GM19397 (cell line): ENCODE data around the gene PIGBOS1.
"Not testable (repeated sequence)": the region's sequence is repeated elsewhere in the genome, so short reads cannot be mapped to it uniquely, and the experiment has no call there.

Source experiments
- ATAC-seq: cut with Tn5 transposase; IDR thresholded peaks from one replicate; pipeline ENCODE4 v1.9.1; 2021; ENCODE audit warnings: mild to moderate bottlenecking, moderate library complexity; ENCODE audit not compliant: unreplicated experiment

Gene PIGBOS1

GRCh38 chr15:55302801-55303200 is 16.1 kb downstream of the PIGBOS1 start:
- ATAC-seq, result not testable (repeated sequence)

DNA sequence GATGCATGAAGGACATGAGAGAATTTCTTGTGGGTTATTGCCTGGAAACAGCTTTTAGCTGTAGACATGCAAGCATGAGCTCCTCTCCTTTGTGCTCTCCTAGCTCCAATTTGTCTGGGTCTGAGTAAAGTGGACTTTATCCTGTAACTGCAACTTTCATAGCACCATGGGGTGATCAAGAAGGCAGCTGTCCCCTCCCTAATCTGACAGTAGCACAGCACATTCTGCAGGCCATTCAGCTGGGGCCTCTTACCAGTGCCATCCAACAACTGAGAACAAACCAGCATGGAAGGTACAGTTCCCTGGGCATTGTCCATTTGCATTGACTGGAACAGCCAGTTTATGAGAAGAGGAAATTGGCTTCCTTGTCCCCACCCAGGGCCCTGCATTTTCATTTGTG is 21.6 kb downstream of the PIGBOS1 start:
- ATAC-seq, result no peak

DNA sequence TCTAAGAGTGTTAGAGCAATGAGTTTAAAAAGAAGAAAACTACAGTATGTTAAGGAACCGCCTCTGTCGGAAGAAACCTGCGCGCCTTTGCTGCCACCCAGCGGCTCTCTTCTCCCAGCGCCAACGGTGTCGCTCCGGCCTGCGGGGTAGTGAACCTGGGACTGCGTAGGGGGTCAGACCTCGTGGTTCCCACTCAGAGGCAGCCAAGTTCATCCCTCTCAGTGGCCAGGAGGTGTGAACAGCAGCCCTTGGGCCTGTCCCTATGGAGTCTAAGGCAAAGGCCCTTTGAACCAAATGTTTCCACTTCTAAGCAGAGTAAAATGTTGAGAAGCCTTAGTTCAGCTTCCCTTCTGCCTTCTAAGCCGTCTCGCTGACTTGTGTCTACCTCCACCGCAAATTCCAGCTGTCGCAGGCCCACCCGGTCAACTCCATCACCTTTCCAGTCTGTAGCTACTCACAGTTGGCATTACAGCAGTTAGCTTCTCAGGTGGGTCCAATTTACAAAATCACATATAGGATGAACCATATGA is 28.3 kb downstream of the PIGBOS1 start:
- peak; percentile 71 for ATAC-seq

- peak; percentile 65 for ATAC-seq
Observed at GRCh38 chr15:55289746-55290527, 29.0 kb downstream of the PIGBOS1 start, which contains the start of gene RAB27A. Gene RAB27A (minus strand): TSS chr15:55289813. CDS start chr15:55234934, 54,879 bp downstream.

- peak; percentile 34 for ATAC-seq
Observed at GRCh38 chr15:55289011-55289745, 29.7 kb downstream of the PIGBOS1 start.

- no peak for ATAC-seq
Observed at GRCh38 chr15:55288006-55288717, 30.8 kb downstream of the PIGBOS1 start.

- ATAC-seq, result not testable (repeated sequence)
Observed at GRCh38 chr15:55286442-55287189, 32.3 kb downstream of the PIGBOS1 start.

- ATAC-seq, result no peak
Observed at GRCh38 chr15:55284426-55284825, 34.5 kb downstream of the PIGBOS1 start.

DNA sequence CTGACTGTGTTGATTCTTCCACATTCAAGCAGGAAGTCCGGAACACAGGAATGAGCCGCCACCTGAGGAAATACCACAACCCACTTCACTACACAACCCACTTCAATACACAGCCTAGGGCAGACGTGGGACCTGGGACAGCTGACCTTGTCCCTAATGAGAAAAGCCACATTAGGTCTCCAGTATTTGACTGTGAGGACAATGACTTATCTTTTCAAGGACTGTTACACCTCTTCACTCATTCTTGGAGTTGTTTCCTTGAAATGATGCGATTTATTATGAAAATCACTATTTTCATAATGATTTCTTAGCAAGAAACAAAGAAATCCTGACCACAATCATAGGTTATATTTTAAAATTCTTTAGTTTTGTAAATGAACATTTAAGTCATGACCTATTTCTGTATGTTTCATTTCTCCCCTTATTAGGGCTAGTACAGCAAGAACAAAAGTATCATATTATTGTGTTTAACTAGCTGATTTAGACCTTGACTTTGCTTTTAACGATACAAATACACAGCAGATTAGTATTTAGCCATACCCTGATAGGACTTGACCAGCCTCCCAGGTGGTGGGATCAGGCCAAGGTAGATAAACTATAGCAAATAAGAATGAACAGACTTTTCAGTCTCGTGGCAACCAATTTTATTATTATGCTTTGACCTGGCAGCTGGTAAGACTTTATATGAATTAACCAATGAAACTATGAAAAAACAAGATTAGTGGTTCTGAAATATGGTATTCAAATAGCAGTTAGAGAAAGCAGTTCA is 35.4 kb downstream of the PIGBOS1 start:
- ATAC-seq, result no peak

DNA sequence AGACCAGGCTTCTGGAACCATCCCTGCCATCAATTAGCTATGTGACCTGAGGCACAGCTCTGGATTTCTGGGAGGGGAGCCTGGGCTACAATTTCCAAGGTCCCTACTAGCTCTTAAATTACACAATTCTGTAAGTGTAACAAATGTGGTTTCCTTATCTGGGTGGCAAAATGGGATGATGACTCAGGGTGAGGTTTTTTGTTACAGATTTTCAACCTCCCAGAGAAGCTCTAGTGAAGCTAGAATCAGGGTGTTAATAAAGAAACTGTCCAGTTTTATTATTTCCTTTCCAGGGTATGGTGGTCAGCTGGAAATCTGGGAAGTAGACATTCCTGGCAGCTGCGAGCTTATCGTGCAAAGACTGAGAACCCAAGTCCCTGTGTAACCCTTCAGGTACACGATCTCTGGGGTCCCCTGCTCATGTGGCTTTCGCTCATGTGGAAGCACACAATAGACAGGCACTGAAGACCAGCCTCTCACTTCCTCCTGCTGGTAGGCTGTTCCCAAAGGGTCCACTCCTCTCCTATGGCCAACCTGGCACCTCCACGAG is 36.6 kb downstream of the PIGBOS1 start:
- ATAC-seq, result no peak

DNA sequence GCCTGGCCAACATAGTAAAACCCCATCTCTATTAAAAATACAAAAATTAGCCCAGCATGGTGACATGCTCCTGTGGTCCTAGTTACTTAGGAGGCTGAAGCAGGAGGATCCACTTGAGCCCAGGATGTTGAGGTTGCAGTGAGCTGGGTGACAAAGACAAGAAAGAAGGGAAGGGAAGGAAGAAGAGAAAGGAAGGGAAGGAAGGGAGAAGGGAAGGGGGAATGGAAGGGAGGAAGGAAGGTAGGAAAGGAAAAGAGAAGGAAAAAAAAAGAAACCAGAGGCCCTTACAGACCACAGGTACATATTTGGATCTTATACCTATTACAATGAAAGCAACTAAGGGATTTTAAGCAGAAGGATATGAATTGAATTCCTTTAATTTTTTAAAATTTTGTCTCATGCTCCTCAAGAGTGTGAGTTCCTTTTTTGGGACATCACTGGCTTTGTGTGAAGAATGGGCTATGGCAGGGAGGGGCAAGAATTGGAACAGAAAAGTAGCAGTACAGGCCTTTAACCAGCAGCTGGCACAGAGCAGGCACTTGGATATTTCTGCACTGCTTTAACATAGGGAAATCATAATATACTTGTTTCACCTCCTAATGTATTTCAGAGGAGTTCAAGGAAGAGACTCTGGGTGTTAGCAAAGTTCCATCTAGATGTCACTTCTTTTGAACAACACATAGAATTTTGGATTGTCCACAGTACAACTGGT is 37.2 kb downstream of the PIGBOS1 start:
- no peak for ATAC-seq

DNA sequence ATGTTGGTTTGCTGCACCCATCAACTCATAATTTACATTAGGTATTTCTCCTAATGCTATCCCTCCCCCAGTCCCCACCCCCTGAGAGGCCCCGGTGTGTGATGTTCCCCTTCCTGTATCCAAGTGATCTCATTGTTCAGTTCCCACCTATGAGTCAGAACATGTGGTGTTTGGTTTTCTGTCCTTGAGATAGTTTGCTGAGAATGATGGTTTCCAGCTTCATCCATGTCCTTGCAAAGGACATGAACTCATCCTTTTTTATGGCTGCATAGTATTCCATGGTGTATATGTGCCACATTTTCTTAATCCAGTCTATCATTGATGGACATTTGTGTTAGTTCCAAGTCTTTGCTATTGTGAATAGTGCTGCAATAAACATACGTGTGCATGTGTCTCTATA is 38.3 kb downstream of the PIGBOS1 start:
- ATAC-seq, result not testable (repeated sequence)

- ATAC-seq, result peak; percentile 83
Observed at GRCh38 chr15:55279746-55280351, 39.1 kb downstream of the PIGBOS1 start.

- no peak for ATAC-seq
Observed at GRCh38 chr15:55279100-55279745, 39.7 kb downstream of the PIGBOS1 start.

DNA sequence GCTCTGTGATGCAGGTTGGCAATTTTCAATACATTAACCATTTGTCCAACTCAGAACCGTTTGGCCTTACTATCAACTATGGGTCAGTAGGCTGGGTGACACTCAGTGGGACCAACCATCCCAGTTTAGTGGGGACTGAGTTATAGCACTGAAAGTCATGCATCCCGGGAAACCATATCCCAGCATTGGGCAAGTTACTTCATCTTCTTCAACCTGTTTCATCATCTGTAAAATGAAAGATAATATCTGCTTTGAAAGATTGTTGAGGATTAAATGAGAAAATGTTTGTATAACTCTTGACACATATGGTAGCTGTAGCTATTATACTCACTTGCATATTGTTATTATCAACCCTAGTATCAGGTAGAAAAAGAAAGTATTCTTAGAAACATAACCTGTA is 41.2 kb downstream of the PIGBOS1 start:
- no peak for ATAC-seq

GRCh38 chr15:55277116-55277564 is 41.8 kb downstream of the PIGBOS1 start:
- ATAC-seq, result peak; percentile 41

GRCh38 chr15:55276324-55276723 is 42.6 kb downstream of the PIGBOS1 start:
- ATAC-seq, result no peak

GRCh38 chr15:55270291-55270690 is 48.6 kb downstream of the PIGBOS1 start:
- no peak for ATAC-seq
